PC-9 (cell line): Measurements from ENCODE around the gene RPL13A.

ENCODE experiments used
- EZH2 ChIP-seq: fragments of 200-600 bp; sonication (generic); IDR thresholded peaks from 2 replicates; pipeline ENCODE4 v1.8.0; 2017; ENCODE audit warnings: antibody characterized with exemption, low read depth
- TF ChIP-seq, protein P1 (sequence below): fragments of 200-600 bp; sonication (generic); conservative IDR thresholded peaks from 2 replicates; pipeline ENCODE4 v1.6.1; 2017; ENCODE audit warnings: mixed run types, antibody characterized with exemption, mild to moderate bottlenecking, moderate library complexity

DNA sequence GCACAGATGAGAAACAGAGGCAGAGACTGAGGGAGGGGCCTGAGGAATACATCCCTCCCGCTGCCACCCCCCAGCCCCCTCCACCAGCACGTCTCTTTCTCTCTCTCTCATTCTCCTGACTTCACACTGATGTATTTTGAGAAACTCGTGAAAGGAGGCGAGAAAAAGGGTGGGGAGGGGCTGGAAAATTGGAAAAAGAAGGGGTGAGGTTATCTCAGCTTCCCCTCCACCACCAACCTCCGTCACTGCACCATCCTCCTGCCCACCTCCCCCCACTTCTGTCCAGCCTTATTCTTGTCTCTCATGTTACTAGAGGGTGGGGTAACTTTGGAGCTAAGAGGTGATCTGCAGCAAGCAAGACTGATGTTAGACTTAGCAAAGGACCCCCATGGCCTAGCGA lies 47.6 kb upstream of the RPL13A start:
- TF ChIP-seq EZH2, result no peak
- TF ChIP-seq, protein P1, sequence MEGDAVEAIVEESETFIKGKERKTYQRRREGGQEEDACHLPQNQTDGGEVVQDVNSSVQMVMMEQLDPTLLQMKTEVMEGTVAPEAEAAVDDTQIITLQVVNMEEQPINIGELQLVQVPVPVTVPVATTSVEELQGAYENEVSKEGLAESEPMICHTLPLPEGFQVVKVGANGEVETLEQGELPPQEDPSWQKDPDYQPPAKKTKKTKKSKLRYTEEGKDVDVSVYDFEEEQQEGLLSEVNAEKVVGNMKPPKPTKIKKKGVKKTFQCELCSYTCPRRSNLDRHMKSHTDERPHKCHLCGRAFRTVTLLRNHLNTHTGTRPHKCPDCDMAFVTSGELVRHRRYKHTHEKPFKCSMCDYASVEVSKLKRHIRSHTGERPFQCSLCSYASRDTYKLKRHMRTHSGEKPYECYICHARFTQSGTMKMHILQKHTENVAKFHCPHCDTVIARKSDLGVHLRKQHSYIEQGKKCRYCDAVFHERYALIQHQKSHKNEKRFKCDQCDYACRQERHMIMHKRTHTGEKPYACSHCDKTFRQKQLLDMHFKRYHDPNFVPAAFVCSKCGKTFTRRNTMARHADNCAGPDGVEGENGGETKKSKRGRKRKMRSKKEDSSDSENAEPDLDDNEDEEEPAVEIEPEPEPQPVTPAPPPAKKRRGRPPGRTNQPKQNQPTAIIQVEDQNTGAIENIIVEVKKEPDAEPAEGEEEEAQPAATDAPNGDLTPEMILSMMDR, result no peak
